ENCODE data around the gene NDUFV3.
"Not testable (repeated sequence)": the region's sequence is repeated elsewhere in the genome, so short reads cannot be mapped to it uniquely, and the experiment has no call there.

The NDUFV3 gene

DNA sequence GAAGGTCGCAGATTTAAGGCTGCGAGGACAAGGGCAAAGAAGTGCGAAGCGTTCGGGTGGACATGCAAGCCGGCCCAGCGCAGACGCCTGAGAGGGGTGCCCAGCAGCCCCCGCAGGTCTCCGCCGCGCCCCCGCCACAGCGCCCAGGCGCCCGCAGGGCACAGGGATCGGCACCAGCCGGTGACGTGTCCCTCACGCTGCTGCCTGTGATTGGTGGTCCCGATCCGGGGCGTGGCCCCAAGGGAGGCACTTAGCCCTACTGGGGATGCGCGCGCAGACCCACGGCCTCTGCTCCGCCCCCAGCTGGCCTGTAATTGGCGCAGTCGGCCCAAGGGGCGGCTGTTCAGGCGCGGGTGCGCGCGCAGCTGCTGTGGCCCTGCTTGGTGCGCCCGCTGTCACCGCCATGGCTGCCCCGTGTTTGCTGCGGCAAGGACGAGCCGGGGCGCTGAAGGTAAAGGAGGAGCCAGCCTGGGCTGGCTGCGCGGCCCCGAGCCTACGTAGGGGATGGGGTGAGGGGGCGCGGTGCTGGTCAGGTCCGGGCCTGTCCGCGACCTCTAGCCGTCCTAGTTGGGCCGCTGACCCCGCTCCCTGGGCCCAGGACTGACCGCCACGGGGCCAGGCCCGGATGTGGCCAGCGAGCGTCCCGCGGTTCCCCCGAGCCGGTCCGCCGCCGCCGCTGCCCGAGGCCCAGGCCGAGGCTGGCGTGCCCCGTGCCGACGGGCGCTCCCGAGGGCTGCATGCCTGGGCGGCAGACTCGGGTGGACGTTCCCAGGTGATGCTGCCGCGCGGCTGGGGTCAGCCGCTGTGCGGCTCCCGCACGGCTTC lies at the start of gene NDUFV3:
Gene NDUFV3, plus strand, starts transcription at position 379 of the 825 bp plus-strand sequence. Its CDS starts 25 bp downstream, at position 404.
- DNase-seq (ENCODE audit: low read depth in 2 of 2), result peak; percentile 100

DNA sequence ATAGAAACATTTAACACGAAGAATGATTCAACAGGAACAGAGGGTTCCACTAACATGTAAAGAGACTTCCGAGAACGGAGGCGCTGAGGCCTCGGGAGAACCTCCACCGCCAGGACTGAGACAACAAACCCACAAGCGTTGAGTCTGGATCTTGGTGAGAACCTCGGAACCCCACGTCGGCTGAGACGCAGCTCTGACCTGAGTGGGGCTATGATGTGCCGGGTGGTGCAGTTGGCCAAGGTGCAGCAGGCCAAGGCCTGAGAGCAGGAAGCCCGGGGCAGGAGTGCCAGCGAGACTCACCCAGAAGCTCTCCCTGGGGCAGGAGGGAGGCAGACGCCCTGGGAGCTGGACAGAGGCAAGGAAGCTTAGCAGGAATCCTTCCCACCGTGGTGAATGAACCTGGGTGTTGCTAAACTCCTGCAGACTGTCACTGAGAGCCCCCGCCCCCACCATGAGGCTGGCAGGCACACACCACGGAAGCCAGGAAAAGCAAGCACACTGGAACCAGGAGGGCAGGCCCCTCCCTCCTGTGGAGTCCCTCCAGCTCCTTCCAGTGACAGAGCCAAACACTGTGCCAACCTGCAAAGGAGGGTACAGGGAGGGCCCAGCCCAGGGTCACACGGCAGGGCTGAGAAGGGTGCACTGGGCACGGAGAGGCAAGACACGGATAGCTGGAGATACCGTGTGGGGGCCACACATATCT lies 48.5 kb upstream of the NDUFV3 start:
- DNase-seq (ENCODE audit: low read depth in 2 of 2), result no peak

DNA sequence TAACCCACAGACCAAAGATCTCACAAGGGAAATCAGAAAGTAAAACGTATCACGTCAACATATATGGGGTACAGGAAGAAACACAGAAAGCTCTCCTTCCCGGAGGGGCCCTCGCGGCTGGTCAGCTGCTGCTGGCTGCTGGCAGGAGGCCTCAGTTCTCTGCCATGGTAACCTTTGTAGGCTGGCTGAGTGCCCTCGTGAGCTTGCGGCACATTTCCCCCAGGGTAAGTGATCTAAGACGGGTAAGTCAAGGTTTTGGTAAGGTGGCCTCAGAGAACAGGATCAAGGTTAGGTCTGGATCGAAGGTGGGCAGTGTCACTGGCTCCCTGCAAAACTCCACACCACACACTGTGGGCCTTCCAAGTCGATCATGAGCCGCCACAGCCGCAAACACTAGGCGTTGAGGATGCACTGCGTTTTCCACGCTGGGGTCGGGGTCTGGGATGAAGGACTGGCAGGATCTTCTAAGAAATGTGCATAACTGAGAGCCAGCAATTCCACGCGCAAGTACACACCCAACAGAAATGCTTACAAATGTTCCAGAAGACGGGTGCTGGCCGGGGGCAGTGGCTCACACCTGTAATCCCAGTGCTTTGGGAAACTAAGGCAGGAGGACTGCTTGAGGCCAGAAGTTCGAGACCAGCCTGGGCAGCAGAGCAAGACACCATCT lies 47.7 kb upstream of the NDUFV3 start:
- DNase-seq (ENCODE audit: low read depth in 2 of 2), result no peak

DNA sequence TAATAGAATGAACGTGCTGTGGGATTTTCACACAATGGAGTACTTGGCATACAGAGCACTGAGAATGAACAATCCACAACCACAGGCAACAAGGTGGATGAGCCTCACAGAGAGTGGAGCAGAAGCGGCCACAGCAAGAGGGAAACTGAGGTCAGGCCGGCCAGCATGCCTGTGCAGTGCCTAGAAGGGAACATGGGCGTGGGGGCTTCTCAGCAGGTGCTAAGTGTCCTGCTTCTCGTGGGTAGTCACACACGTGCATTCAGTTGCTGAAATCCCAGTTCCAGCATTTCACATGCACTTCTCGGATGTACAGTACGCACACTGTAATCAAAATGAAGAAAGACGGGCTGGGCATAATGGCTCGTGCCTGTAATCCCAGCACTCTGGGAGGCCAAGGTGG lies 46.9 kb upstream of the NDUFV3 start:
- DNase-seq (ENCODE audit: low read depth in 2 of 2), result no peak

DNA sequence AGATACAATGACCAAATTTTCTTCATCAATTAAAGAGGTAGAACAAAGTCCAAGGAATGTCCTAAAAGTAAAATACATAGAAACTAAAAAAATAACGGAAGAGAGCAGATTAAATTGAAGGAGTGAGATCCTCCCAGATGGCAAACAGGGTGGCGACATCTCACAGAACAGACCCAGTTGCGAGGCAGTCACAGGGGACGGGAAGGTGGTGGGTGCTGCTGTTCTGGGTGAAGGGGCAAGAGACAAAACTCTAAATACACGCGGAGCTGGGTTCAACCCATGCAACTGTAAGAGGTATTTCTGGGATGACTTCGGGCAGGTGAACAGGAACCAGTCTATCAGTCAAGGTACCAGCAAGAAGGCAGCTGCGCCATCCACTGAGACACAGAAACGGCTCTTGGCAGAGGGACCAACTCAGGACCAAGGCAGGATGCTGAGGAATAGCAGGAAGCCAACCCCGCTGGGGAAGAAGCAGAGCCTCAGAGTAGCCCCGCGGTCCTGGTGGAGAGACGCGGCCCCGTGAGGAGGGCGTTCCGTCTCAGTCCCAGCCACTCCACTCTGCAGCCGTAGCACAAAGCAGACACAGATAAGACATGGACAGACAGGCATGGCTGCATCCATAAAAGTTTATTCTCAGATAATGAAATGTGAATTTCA lies 45.9 kb upstream of the NDUFV3 start:
- DNase-seq (ENCODE audit: low read depth in 2 of 2), result no peak

DNA sequence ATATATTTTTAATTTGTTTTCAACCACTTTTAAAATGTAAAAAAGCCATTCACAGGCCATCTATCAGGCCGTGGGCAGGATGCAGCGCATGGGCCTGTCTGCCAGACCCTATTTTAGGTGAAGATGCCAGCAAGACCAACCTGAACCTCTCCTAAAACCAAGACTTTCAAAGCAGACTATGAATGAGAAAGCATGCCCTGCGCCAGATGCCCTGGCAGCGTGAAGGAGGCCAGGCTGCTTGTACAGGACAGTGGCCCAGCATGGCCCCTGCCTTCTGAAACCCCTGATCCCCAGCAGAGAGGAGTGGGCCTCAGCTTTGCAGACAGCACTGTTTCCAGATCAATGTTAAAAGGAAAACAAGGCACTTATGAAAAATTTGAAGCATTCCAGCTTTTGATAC lies 45.4 kb upstream of the NDUFV3 start:
- DNase-seq (ENCODE audit: low read depth in 2 of 2), result no peak

DNA sequence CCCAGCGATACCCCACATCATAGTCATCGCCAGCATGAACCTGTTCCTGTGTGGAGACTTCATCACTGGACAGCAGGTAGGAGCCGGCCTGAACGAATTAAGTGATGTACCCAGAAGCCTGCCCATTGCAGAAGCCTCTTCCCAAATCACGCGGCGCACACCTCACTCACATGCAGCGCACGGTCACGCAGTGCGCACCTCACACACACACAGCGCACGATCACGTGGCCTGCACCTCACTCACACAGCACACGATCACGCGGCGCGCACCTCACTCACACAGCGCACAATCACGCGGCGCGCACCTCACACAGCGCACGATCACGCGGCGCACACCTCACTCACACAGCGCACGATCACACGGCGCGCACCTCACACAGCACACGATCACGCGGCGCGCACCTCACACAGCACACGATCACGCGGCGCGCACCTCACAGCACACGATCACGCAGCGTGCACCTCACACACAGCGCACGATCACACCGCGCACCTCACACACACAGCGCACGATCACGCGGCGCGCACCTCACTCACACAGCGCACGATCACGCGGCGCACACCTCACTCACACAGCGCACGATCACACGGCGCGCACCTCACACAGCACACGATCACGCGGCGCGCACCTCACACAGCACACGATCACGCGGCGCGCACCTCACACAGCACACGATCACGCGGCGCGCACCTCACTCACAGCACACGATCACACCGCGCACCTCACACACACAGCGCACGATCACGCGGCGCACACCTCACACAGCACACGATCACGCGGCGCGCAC lies 44.8 kb upstream of the NDUFV3 start:
- not testable (repeated sequence) for DNase-seq (ENCODE audit: low read depth in 2 of 2)

DNA sequence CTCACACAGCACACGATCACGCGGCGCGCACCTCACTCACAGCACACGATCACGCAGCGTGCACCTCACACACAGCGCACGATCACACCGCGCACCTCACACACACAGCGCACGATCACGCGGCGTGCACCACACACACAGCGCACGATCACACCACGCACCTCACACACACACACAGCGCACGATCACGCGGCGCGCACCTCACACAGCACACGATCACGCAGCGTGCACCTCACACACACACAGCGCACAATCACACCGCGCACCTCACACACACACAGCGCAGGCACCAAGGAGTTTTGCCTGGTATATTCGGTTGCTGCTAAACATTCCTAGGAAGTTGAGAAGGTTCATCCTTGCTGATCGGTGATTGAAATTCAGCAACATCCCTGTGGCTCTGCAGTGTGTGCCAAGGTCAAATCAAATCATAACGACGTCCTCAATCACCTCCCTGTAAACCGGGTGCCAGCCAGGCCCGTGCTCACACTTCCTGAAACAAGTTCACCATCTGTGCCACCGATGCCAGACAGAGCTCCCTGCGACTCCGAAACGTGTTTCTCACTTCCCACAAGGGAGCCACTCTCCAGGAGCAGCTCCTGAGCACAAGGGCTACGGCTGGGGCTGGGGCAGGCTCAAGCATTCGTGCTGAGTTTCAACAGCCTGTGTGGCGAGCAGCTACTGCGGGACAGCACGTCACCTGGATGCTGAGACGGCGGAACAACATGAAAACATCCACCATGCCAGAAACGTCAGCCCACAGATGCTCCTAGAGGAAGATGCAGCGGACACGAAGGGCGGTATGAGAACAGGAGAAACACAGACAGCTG lies 44.0 kb upstream of the NDUFV3 start:
- DNase-seq (ENCODE audit: low read depth in 2 of 2), result no peak

DNA sequence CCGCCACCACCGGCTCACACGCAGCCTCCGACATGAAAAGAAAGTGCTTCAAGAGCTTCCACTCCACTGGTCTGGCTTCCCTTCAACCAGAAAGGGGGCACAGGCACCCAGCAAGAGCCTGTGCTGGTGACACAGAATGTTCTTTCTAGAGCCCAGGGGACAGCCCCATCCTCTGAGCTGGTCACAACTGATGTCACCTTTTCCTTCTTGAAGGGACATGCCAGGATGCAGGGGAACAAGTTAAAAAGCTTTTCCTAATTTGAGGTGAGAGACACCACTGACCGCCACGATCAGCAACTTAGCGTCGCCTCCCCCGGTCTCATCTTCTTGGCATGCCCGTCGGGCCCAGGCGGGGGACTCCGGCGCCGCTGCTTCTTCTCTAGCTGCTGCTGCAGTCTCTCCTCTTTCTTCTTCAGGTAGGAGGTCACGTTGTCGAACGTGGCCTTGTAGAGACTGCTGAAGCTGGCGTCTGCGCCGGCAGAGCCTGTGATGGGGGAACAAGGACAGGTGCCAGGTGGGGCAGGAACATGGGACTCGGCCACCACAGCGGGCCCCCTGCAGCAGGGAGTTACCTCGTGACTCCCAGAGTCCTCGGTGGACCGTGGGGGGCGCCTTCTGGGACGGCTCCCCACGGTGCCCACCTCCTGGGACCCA lies 43.2 kb upstream of the NDUFV3 start:
- DNase-seq (ENCODE audit: low read depth in 2 of 2), result no peak

DNA sequence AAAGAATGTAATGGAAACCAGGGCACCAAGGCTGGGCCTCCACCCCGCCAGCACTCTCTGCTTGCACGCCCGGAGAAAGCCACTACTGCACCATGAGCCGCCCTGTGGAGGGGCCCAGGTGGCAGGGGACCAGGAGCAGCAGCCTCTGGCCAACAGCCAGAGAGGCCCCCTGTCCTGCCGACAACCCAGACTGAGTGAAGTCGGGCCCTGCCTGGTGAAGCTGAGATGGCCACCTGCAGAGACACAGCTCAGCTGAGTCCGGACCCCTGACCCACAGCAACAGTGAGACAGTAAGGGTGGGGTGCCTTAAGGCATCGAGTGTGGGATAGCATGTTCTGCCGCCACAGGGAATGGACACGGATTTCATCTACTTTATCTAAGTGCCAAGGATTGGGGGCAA lies 42.6 kb upstream of the NDUFV3 start:
- no peak for DNase-seq (ENCODE audit: low read depth in 2 of 2)

DNA sequence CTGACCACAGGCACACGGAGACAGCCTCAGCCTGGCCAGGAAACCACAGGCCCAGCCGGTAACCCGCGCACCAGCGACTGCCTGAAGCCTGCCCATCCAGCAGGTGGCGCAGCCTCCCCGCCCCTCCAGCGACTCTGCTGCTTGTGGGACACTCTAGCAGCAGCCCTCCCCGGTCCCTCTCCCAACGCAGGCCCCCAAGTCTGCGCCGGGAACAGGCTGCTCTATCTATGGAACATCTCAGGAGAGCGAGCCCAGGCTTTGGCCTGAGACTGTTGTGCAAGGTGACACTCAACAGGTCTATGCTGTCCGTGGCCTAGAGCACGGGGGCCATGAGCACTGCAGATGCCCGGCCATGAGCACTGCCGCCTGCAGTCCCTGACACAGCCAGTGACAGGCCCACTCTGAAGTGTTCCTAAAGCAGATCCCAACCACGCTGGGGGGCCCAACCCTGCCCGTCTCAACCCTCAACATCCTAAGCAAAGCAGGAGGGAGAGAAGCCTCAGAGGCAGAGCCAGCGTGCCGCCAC lies 42.2 kb upstream of the NDUFV3 start:
- no peak for DNase-seq (ENCODE audit: low read depth in 2 of 2)

DNA sequence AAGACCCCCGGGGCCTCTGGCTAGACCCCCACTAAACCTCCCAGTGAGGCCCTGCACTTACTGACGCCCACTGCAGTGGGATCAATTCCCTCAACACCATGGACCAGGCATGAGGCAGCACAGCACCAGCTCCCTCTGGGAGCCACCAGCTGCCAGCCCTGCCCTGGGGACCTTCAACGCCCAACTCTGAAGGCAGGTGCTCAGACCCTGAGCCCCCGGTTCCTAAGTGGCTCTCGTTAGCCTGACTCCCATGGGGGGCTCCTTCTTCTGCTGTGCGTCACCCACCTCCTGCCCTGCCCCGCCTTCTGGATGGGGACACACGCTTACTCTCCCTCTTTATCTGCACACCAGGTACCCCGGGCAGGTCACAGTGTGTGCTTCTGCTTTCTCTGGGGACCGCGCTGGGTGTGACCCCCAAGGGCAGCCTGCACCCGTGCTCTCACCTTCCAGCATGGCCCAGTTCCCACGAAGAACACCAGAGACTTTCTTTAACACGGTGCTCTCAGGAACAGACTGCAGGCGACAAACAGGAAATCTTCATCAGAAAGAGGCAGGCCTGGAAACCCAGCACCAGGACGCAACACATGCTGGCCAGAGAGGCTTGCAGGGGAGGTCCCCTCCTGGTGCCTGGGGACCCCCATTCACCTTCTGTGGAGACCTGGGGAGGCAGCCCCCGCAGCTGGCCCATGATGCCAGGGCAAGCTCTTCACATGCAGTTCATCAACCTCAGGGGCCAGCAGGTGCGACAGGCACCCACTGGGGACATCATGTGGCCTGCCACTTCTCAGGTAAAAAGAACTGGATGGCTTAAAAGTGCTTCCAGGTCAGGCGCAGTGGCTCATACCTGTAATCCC lies 41.1 kb upstream of the NDUFV3 start:
- DNase-seq (ENCODE audit: low read depth in 2 of 2), result no peak

DNA sequence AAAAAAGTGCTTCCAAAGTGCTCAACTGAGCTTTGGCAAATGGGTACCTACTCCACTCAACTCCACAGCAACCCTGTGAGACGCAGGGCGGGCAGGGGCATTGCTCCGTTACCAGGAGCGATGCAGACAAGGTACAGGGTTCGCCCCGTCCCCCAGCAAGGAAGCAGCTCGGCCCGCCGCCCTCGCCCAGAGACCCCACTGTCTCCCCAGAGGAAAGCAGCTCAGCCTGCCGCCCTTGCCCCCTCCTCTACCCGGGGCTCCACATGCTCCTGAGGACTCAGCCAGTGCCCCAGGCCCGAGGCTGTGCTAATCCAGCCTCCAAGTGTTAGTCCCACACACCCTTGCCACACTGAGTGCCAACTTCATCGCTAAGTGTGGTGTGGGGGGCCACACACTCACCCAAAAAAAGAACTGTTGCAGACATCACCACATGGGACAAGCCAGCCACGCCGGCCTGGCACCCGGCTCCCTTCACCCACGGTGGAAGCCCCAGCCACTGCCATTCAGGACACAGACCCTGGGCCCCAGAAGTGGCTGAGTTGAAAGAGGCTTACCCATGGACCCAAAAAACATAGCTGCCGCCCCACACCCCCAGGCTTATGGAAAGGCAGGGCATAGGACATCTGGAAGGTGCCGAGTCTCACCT lies 40.1 kb upstream of the NDUFV3 start:
- DNase-seq (ENCODE audit: low read depth in 2 of 2), result no peak

DNA sequence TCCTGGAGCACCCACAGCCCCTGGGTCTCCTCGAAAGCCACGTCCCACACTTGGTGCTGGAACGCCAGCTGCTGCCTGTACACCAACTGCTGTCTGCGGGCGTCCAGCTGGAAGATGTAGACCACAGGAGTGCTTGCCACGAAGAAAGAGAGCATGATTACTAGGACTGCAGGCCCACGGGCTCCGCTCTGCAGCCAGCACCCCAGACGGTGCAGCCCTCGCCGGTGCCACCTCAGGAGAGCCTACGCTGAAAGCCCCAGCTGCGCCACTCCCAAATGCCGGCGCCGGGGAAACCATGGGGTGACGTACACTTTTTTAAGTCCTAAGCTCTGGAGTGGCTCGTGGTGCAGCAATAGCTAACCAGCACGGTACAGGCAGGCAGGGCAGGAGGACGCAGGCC lies 39.5 kb upstream of the NDUFV3 start:
- DNase-seq (ENCODE audit: low read depth in 2 of 2), result no peak

DNA sequence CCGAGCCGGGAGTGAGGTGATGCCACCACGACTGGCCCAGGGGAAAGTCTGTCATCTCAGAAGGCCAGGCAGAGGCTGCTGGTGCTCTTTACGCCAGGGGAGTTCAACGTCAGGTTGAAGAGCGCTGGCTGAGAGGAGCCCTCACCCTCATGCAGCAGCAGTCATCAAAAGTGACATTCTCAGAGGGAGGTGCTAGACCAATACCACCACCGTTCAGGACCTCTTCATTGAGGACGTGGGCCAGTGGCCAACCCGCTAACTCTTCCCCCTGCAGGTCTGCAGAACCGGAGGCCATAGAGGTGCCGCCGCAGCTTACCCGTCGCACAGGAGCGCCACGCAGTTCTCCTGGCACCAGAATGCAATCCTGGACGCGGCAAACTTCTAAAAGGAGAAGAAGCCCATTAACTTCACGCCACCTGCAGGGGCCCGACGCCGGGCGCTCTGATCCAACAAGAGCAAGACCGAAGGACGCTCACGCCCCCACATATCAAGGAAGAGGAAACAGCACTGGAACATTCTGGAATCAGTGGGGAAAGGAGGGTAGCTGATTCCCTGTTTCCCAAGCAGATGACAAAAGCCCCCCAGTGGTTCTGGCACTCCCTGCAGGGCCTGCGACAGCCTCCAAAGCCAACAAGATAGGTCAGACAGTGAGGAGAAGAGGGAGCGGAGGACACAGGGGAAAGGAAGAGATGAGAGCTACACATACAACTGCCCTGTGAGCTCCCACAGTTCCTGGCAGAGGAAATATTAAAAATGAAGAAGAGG lies 38.7 kb upstream of the NDUFV3 start:
- DNase-seq (ENCODE audit: low read depth in 2 of 2), result no peak

DNA sequence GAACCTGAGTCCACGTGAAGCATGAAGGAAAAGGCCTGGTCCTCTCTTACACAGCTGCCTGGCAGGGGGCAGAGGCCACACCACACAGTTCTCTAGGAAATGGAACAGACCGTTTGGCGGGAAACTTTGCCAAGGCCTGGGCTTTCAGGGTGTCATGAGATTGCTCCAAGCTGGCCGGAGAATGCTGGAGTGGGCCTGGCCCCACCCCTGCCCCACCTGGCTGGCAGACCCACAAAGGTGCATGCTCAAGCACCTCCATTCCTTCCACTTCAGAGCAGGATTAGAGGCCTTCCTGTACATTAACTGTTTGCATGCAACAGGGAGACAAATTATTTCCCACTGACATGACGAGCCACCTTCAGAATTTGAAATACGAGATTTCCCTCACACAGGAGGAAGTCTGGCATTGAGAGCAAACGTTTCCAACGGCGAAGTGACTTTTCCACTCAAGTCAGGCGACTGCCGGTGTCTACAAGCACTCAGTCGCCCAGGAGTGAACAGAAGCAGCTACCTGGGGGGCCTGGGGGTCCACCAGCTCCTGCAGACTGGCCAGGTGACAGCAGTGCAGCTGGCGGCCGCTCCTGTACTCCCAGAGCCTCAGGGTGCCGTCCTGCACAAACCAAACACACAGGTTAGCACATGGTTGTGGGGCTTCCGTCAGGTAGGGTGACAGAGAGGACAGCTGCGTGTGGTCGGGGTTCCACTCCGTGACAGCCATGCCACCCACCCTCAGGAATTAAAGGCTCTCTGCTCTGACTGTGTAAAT lies 37.8 kb upstream of the NDUFV3 start:
- no peak for DNase-seq (ENCODE audit: low read depth in 2 of 2)

DNA sequence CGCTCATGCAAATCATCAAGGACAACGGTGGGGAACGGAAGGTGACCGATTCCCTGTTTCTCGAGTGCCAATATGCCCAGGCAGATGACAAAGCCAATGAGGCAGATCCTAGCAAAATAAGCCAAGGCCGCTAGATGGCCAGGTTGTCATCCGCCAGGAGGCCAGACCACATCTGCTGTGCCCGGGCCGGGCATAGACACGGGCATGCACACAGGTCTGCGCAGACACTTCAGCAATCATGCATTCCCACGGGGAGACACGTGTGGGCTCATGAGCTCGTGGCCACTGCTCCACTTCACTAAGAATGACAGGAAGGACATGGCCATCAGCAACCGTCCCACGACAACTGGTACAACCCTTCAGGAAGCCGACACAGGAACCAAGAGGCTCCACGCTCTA lies 37.2 kb upstream of the NDUFV3 start:
- no peak for DNase-seq (ENCODE audit: low read depth in 2 of 2)

All from activated CD4-positive, alpha-beta T cell treated with anti-CD3 and anti-CD28 coated beads for 24 hours (primary cell).